Loucy (cell line): ENCODE measurements around the gene NDFIP1.

Experiments used
- H2AFZ ChIP-seq: fragments of 200-600 bp; sonication (generic); 2 replicates; pipeline ENCODE4 v1.6.0; 2016; ENCODE audit warnings: antibody characterized with exemption, mild to moderate bottlenecking, low read length, moderate library complexity
- H3F3A ChIP-seq: fragments of 200-600 bp; 2 replicates; pipeline ENCODE4 v1.6.0; 2016; ENCODE audit warnings: antibody characterized with exemption, low read depth, mild to moderate bottlenecking
- H3K27me3 ChIP-seq: fragments of 200-600 bp; sonication (generic); 2 replicates; pipeline ENCODE4 v1.6.1; 2014; ENCODE audit warnings: low read length, mild to moderate bottlenecking; ENCODE audit not compliant: insufficient read depth, poor library complexity, severe bottlenecking
- H3K36me3 ChIP-seq: fragments of 200-600 bp; sonication (generic); 2 replicates; pipeline ENCODE4 v1.6.1; 2016; ENCODE audit warnings: low read length; ENCODE audit not compliant: insufficient read depth
- H3K4me1 ChIP-seq: fragments of 200-600 bp; sonication (generic); 2 replicates; pipeline ENCODE4 v1.5.1; 2014; ENCODE audit warnings: low read length, mild to moderate bottlenecking; ENCODE audit not compliant: insufficient read depth, poor library complexity, severe bottlenecking
- H3K4me2 ChIP-seq: fragments of 200-600 bp; sonication (generic); 2 replicates; pipeline ENCODE4 v1.6.0; 2014; ENCODE audit warnings: antibody characterized with exemption, low read length, low read depth, mild to moderate bottlenecking; ENCODE audit not compliant: poor library complexity, severe bottlenecking
- H3K4me3 ChIP-seq: fragments of 200-600 bp; sonication (generic); 2 replicates; pipeline ENCODE4 v1.5.1; 2014; ENCODE audit warnings: low read length, mild to moderate bottlenecking, mixed read lengths; ENCODE audit not compliant: poor library complexity, severe bottlenecking
- H3K79me2 ChIP-seq: fragments of 200-600 bp; sonication (generic); 2 replicates; pipeline ENCODE4 v1.6.1; 2014; ENCODE audit warnings: low read length; ENCODE audit not compliant: insufficient read depth
- H3K9ac ChIP-seq: fragments of 200-600 bp; sonication (generic); 2 replicates; pipeline ENCODE4 v1.6.0; 2014; ENCODE audit warnings: mild to moderate bottlenecking, low read depth, low read length, moderate library complexity; ENCODE audit not compliant: poor library complexity, severe bottlenecking
- H3K9me2 ChIP-seq: fragments of 200-600 bp; sonication (generic); replicated peaks from 2 replicates; pipeline ENCODE4 v1.6.1; 2016; ENCODE audit warnings: low read depth, low read length, mixed read lengths
- H3K9me3 ChIP-seq: fragments of 200-600 bp; sonication (generic); 2 replicates; pipeline ENCODE4 v1.6.1; 2014; ENCODE audit warnings: mild to moderate bottlenecking, antibody characterized with exemption, low read length, low read depth; ENCODE audit not compliant: insufficient read depth
- H4K20me1 ChIP-seq: fragments of 200-600 bp; sonication (generic); 2 replicates; pipeline ENCODE4 v1.6.0; 2014; ENCODE audit warnings: antibody characterized with exemption, low read length, mild to moderate bottlenecking; ENCODE audit not compliant: insufficient read depth, poor library complexity, severe bottlenecking
- CTCF ChIP-seq: fragments of 200-600 bp; sonication (generic); conservative IDR thresholded peaks from 2 replicates; pipeline ENCODE4 v1.5.1; 2014; ENCODE audit warnings: mild to moderate bottlenecking, antibody characterized with exemption, low read length
- EZH2phosphoT487 ChIP-seq: fragments of 200-600 bp; IDR thresholded peaks from 2 replicates; pipeline ENCODE4 v1.6.1; 2018; ENCODE audit warnings: antibody characterized with exemption, mild to moderate bottlenecking, moderate library complexity, borderline replicate concordance

Gene NDFIP1

GRCh38 chr5:142181096-142181495, 72.5 kb downstream of the NDFIP1 start:
- H2AFZ ChIP-seq = no peak overlapping the region

GRCh38 chr5:142181547-142182163, 73.1 kb downstream of the NDFIP1 start:
- Histone ChIP-seq H3K9me3 (no peaks in the 10 kb centered on the region), H3K36me3 (no peaks in the 10 kb centered on the region), H2AFZ (no peak overlapping the region), H3K9ac (no peak overlapping the region), H3K4me2 (no peak overlapping the region), H3K4me3 (no peak overlapping the region), H3K4me1 (peaks cover 2% of the 10 kb centered on the region), H4K20me1 (no peaks in the 10 kb centered on the region), H3K9me2 (no peaks in the 10 kb centered on the region), H3F3A (no peaks in the 10 kb centered on the region), H3K27me3 (no peaks in the 10 kb centered on the region), H3K79me2 (no peaks in the 10 kb centered on the region)
- TF ChIP-seq EZH2phosphoT487 = no peak
- TF ChIP-seq CTCF = no peak

More at GRCh38 chr5:142181096-142181495, 72.5 kb downstream of the NDFIP1 start:
- Histone ChIP-seq H3K4me2 (no peak overlapping the region), H4K20me1 (no peaks in the 10 kb centered on the region), H3K9me2 (no peaks in the 10 kb centered on the region), H3K36me3 (no peaks in the 10 kb centered on the region), H3K79me2 (no peaks in the 10 kb centered on the region), H3K27me3 (no peaks in the 10 kb centered on the region), H3K9me3 (no peaks in the 10 kb centered on the region), H3K4me1 (no peaks in the 10 kb centered on the region), H3K4me3 (no peak overlapping the region), H3F3A (no peaks in the 10 kb centered on the region), H3K9ac (no peak overlapping the region)
- TF ChIP-seq EZH2phosphoT487 (no peak), CTCF (no peak)

DNA sequence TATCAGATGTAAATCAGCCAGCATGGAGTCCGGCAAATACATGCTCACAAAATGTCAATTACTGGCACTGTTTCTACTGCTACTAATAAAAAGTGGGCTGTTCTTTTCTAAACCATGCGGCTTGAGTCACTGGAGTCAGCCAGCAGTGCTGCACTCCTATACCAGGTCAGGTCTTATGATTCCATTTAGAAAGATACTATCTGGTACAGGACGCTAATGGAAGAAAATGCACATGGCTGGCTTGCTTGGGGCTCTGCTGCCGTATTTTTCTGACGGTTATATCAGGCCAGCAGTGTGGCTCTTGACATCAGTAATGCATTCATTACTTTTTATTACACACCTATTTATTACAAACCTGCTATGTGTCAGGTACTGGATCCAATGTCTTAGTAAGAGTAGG, 74.3 kb downstream of the NDFIP1 start:
- Histone ChIP-seq H3K36me3 (no peaks in the 10 kb centered on the region), H3K79me2 (no peaks in the 10 kb centered on the region), H3K9me2 (no peaks in the 10 kb centered on the region), H3K9me3 (no peaks in the 10 kb centered on the region), H3K9ac (no peak overlapping the region), H3F3A (no peaks in the 10 kb centered on the region), H3K27me3 (no peaks in the 10 kb centered on the region), H3K4me2 (no peak overlapping the region), H3K4me1 (peaks cover 5% of the 10 kb centered on the region), H2AFZ (no peak overlapping the region), H3K4me3 (no peak overlapping the region), H4K20me1 (no peaks in the 10 kb centered on the region)
- no peak for TF ChIP-seq EZH2phosphoT487
- no peak for TF ChIP-seq CTCF
